Central memory CD8-positive, alpha-beta T cell (primary cell): ENCODE measurements around the gene THPO.

Experiments used
- ATAC-seq: fragments of 150-1000 bp; cut with Tn5 transposase; replicated peaks from 2 replicates; pipeline ENCODE4 v1.10.0; 2022; ENCODE audit warnings: mild to moderate bottlenecking, moderate FRiP score, moderate number of reproducible peaks; ENCODE audit not compliant: poor library complexity, severe bottlenecking; ENCODE audit errors: extremely low read depth
- DNase-seq, 2 donors: peaks; one replicate each; pipeline ENCODE4 v3.0.0; 2021; ENCODE audit warnings: low spot score in 2 of 2
- H3K27ac Mint-ChIP-seq: one replicate; pipeline ENCODE4 v1.8.0; 2022; ENCODE audit warnings: low read depth, mild to moderate bottlenecking, moderate library complexity, mixed read lengths
- H3K27me3 Mint-ChIP-seq: one replicate; pipeline ENCODE4 v1.8.0; 2022; ENCODE audit warnings: mixed read lengths
- H3K36me3 Mint-ChIP-seq: one replicate; pipeline ENCODE4 v1.8.0; 2022; ENCODE audit warnings: mild to moderate bottlenecking, moderate library complexity, mixed read lengths; ENCODE audit not compliant: insufficient read depth
- H3K4me1 Mint-ChIP-seq: one replicate; pipeline ENCODE4 v1.8.0; 2022; ENCODE audit warnings: mixed read lengths
- H3K4me3 Mint-ChIP-seq: one replicate; pipeline ENCODE4 v1.8.0; 2022; ENCODE audit warnings: mild to moderate bottlenecking, moderate library complexity, mixed read lengths
- H3K9me3 Mint-ChIP-seq: one replicate; pipeline ENCODE4 v1.8.0; 2022; ENCODE audit warnings: mixed read lengths

THPO gene

GRCh38 chr3:184336547-184337398 lies 41.2 kb downstream of the THPO start:
- Mint-ChIP-seq H3K4me1 (peaks cover 52% of the 10 kb centered on the region), H3K27ac (peak overlapping the region; percentile 74), H3K27me3 (no peaks in the 10 kb centered on the region), H3K36me3 (peaks cover 41% of the 10 kb centered on the region), H3K9me3 (no peaks in the 10 kb centered on the region), H3K4me3 (peak overlapping the region; percentile 83)
- no peak for DNase-seq
- no peak for ATAC-seq

GRCh38 chr3:184335661-184336546 lies 42.1 kb downstream of the THPO start:
- peak; percentile 70 for ATAC-seq
- Mint-ChIP-seq H3K9me3 (no peaks in the 10 kb centered on the region), H3K27me3 (no peaks in the 10 kb centered on the region), H3K27ac (peak overlapping the region; percentile 74), H3K4me3 (peak overlapping the region; percentile 83), H3K4me1 (peaks cover 48% of the 10 kb centered on the region), H3K36me3 (peaks cover 50% of the 10 kb centered on the region)
- DNase-seq: peak; percentile 79 to 89

- DNase-seq (no peak), ATAC-seq (peak; percentile 11)
- Mint-ChIP-seq H3K27ac (peak overlapping the region; percentile 74), H3K9me3 (no peaks in the 10 kb centered on the region), H3K4me3 (peak overlapping the region; percentile 83), H3K27me3 (no peaks in the 10 kb centered on the region), H3K36me3 (peaks cover 50% of the 10 kb centered on the region), H3K4me1 (peaks cover 44% of the 10 kb centered on the region)
Measured at GRCh38 chr3:184335291-184335660, 42.7 kb downstream of the THPO start.

- no peaks in the 10 kb centered on the region for H3K9me3 Mint-ChIP-seq
- no peaks in the 10 kb centered on the region for H3K27me3 Mint-ChIP-seq
- H3K27ac Mint-ChIP-seq: peak overlapping the region; percentile 74
- no peak for DNase-seq
- peaks cover 55% of the 10 kb centered on the region for H3K36me3 Mint-ChIP-seq
- H3K4me3 Mint-ChIP-seq: peak overlapping the region; percentile 83
- peaks cover 47% of the 10 kb centered on the region for H3K4me1 Mint-ChIP-seq
- ATAC-seq: peak; percentile 35
Measured at GRCh38 chr3:184334470-184335158, 43.4 kb downstream of the THPO start.

GRCh38 chr3:184333700-184334099 lies 44.3 kb downstream of the THPO start:
- peaks cover 50% of the 10 kb centered on the region for H3K4me1 Mint-ChIP-seq
- peak overlapping the region; percentile 74 for H3K27ac Mint-ChIP-seq
- H3K9me3 Mint-ChIP-seq: no peaks in the 10 kb centered on the region
- no peak for DNase-seq
- H3K4me3 Mint-ChIP-seq: no peak overlapping the region
- H3K27me3 Mint-ChIP-seq: no peaks in the 10 kb centered on the region
- no peak for ATAC-seq
- H3K36me3 Mint-ChIP-seq: peaks cover 64% of the 10 kb centered on the region

- ATAC-seq (no peak), DNase-seq (no peak)
- H3K27me3 Mint-ChIP-seq: no peaks in the 10 kb centered on the region
- peaks cover 50% of the 10 kb centered on the region for H3K4me1 Mint-ChIP-seq
- H3K4me3 Mint-ChIP-seq: no peak overlapping the region
- peaks cover 68% of the 10 kb centered on the region for H3K36me3 Mint-ChIP-seq
- H3K9me3 Mint-ChIP-seq: no peaks in the 10 kb centered on the region
- peak overlapping the region; percentile 74 for H3K27ac Mint-ChIP-seq
Measured at GRCh38 chr3:184333190-184333589, 44.8 kb downstream of the THPO start.

GRCh38 chr3:184332370-184333090 lies 45.5 kb downstream of the THPO start:
- Mint-ChIP-seq H3K4me1 (peaks cover 43% of the 10 kb centered on the region), H3K4me3 (no peak overlapping the region), H3K27ac (peak overlapping the region; percentile 74), H3K27me3 (no peaks in the 10 kb centered on the region), H3K9me3 (no peaks in the 10 kb centered on the region), H3K36me3 (peaks cover 72% of the 10 kb centered on the region)
- no peak for DNase-seq
- ATAC-seq: no peak

GRCh38 chr3:184328516-184328915 lies 49.5 kb downstream of the THPO start:
- no peak overlapping the region for H3K4me3 Mint-ChIP-seq
- no peaks in the 10 kb centered on the region for H3K9me3 Mint-ChIP-seq
- H3K4me1 Mint-ChIP-seq: peaks cover 23% of the 10 kb centered on the region
- no peak for ATAC-seq
- H3K36me3 Mint-ChIP-seq: peaks cover 78% of the 10 kb centered on the region
- H3K27me3 Mint-ChIP-seq: no peaks in the 10 kb centered on the region
- no peak for DNase-seq
- H3K27ac Mint-ChIP-seq: no peak overlapping the region

GRCh38 chr3:184327171-184327570 lies 50.8 kb downstream of the THPO start:
- Mint-ChIP-seq H3K4me1 (peaks cover 11% of the 10 kb centered on the region), H3K27me3 (no peaks in the 10 kb centered on the region), H3K27ac (peak overlapping the region; percentile 71), H3K36me3 (peaks cover 80% of the 10 kb centered on the region), H3K9me3 (no peaks in the 10 kb centered on the region), H3K4me3 (no peak overlapping the region)
- DNase-seq: no peak
- ATAC-seq: no peak

GRCh38 chr3:184325715-184326369 lies 52.2 kb downstream of the THPO start:
- no peak for ATAC-seq
- no peak overlapping the region for H3K27ac Mint-ChIP-seq
- no peak for DNase-seq

GRCh38 chr3:184325269-184325668 lies 52.7 kb downstream of the THPO start:
- no peak for ATAC-seq
- H3K27me3 Mint-ChIP-seq: no peaks in the 10 kb centered on the region
- no peak overlapping the region for H3K4me3 Mint-ChIP-seq
- no peak for DNase-seq
- no peaks in the 10 kb centered on the region for H3K9me3 Mint-ChIP-seq
- H3K27ac Mint-ChIP-seq: no peak overlapping the region
- peaks cover 80% of the 10 kb centered on the region for H3K36me3 Mint-ChIP-seq
- H3K4me1 Mint-ChIP-seq: peaks cover 16% of the 10 kb centered on the region

More at GRCh38 chr3:184325715-184326369, 52.2 kb downstream of the THPO start:
- H3K9me3 Mint-ChIP-seq: no peaks in the 10 kb centered on the region
- peaks cover 76% of the 10 kb centered on the region for H3K36me3 Mint-ChIP-seq
- H3K27me3 Mint-ChIP-seq: no peaks in the 10 kb centered on the region
- no peak overlapping the region for H3K4me3 Mint-ChIP-seq
- peaks cover 11% of the 10 kb centered on the region for H3K4me1 Mint-ChIP-seq
